Gastroesophageal sphincter (tissue), 4 donors: ENCODE measurements around the gene PDE4B. TPM values are rescaled to one million over a fixed set of nuclear protein-coding genes. Genes with fewer than 3 reads are reported as not detected.
A peak's percentile ranks its signal among the peaks of the same experiment; 100 is the strongest.

Experiments used
- ATAC-seq: fragments of 150-250 bp; one replicate; pipeline ENCODE4 v1.9.1; 2016; ENCODE audit warnings: mild to moderate bottlenecking, moderate library complexity
- H3K27ac ChIP-seq, 4 donors: fragments of 200-600 bp; sonication (generic) in 3 of 4; 1 replicate in 3 of 4; 2 replicates in 1 of 4; pipeline ENCODE4 v1.5.1; 2016 to 2019
- H3K27me3 ChIP-seq: fragments of 200-600 bp; sonication (generic); one replicate; pipeline ENCODE4 v1.5.1; 2019
- H3K36me3 ChIP-seq, 2 donors: fragments of 200-600 bp; sonication (generic); one replicate each; pipeline ENCODE4 v1.5.1; 2019; ENCODE audit warnings: control low read depth in 1 of 2
- H3K4me1 ChIP-seq, 3 donors: fragments of 200-600 bp; sonication (generic); 1 replicate in 2 of 3; 2 replicates in 1 of 3; pipeline ENCODE4 v1.5.1; 2016 to 2019; ENCODE audit warnings: control low read depth in 2 of 3
- H3K4me3 ChIP-seq, 2 donors: fragments of 200-600 bp; sonication (generic); one replicate each; pipeline ENCODE4 v1.5.1; 2019; ENCODE audit warnings: mild to moderate bottlenecking in 1 of 2, moderate library complexity in 1 of 2
- H3K9me3 ChIP-seq, 3 donors: fragments of 200-600 bp; sonication (generic); one replicate each; pipeline ENCODE4 v1.5.1; 2017 to 2019; ENCODE audit warnings: control low read depth in 2 of 3
- CTCF ChIP-seq, 4 experiments: fragments of 200-600 bp in 2 of 4; fragments of 450-650 bp in 2 of 4; sonication (generic) in 1 of 4; IDR thresholded peaks; one replicate each; pipeline ENCODE4 v1.5.1; 2017 to 2019; ENCODE audit warnings: antibody characterized with exemption in 4 of 4, mild to moderate bottlenecking in 2 of 4, moderate library complexity in 2 of 4
- EP300 ChIP-seq: sonication (generic); formaldehyde crosslinking; IDR thresholded peaks from one replicate; pipeline ENCODE4 v1.6.1; 2017; ENCODE audit warnings: antibody characterized with exemption, mild to moderate bottlenecking
- POLR2A ChIP-seq, 2 donors: fragments of 450-650 bp; IDR thresholded peaks; one replicate each; pipeline ENCODE4 v1.6.1; 2017; ENCODE audit warnings: antibody characterized with exemption in 2 of 2, mild to moderate bottlenecking in 2 of 2, moderate library complexity in 1 of 2
- POLR2AphosphoS5 ChIP-seq: sonication (generic); formaldehyde crosslinking; IDR thresholded peaks from one replicate; pipeline ENCODE4 v1.6.1; 2017; ENCODE audit warnings: antibody characterized with exemption
- WGBS, 2 donors: methylation state at CpG; one replicate each; pipeline ENCODE4 v1.1.5; 2018; ENCODE audit warnings: low coverage in 1 of 2; 5-methylcytosine and 5-hydroxymethylcytosine counted together
- total RNA-seq, 4 donors: library from RNA; depleted of rRNA; stranded (reverse); fragments of >200 nt; gene quantifications; one replicate each; pipeline ENCODE4 v1.1.0, GENCODE V29; 2016

Gene PDE4B
- total RNA-seq, 4 donors from 2014 or later, result 5.9 to 16.2 (median 8.8) TPM

- H3K9me3 ChIP-seq, result no peaks in the 10 kb centered on the region
- no peak for ATAC-seq
- H3K27me3 ChIP-seq, result no peaks in the 10 kb centered on the region
- H3K36me3 ChIP-seq, result no peaks in the 10 kb centered on the region
- TF ChIP-seq POLR2AphosphoS5, result no peak
- no peak for TF ChIP-seq CTCF (IDR thresholded peaks at IDR 0.05)
- TF ChIP-seq EP300, result no peak
- no peak for TF ChIP-seq POLR2A (IDR thresholded peaks at IDR 0.05)
- H3K27ac ChIP-seq, result no peak overlapping the region
- no peak overlapping the region for H3K4me3 ChIP-seq
- 41 to 73% methylated on average over 4 to 5 of the region's 5 CpGs for WGBS, 2 donors
- peaks cover 0 to 8% (median 0%) of the 10 kb centered on the region in 3 donors for H3K4me1 ChIP-seq
These were observed 383.5 kb downstream of the PDE4B start for GRCh38 chr1:66176012-66176715.

GRCh38 chr1:66176832-66177231, 384.1 kb downstream of the PDE4B start:
- no peaks in the 10 kb centered on the region for H3K36me3 ChIP-seq
- no peak for ATAC-seq
- no peaks in the 10 kb centered on the region for H3K9me3 ChIP-seq
- peaks cover 0 to 8% (median 0%) of the 10 kb centered on the region in 3 donors for H3K4me1 ChIP-seq
- WGBS, 2 donors, result 38 to 67% methylated on average over 1 of the region's 1 CpG
- TF ChIP-seq POLR2AphosphoS5, result no peak
- no peak for TF ChIP-seq CTCF (IDR thresholded peaks at IDR 0.05)
- TF ChIP-seq EP300, result no peak
- no peak for TF ChIP-seq POLR2A (IDR thresholded peaks at IDR 0.05)
- H3K4me3 ChIP-seq, result no peak overlapping the region
- no peaks in the 10 kb centered on the region for H3K27me3 ChIP-seq
- no peak overlapping the region for H3K27ac ChIP-seq

GRCh38 chr1:66177510-66177909, 384.8 kb downstream of the PDE4B start:
- Histone ChIP-seq H3K9me3 (no peaks in the 10 kb centered on the region), H3K27me3 (no peaks in the 10 kb centered on the region), H3K27ac (no peak overlapping the region), H3K4me1 (peaks cover 0 to 8% (median 0%) of the 10 kb centered on the region in 3 donors), H3K4me3 (no peak overlapping the region), H3K36me3 (no peaks in the 10 kb centered on the region)
- no peak for ATAC-seq
- 78 to 81% methylated on average over 2 of the region's 2 CpGs for whole genome bisulfite sequencing, 2 donors
- TF ChIP-seq POLR2A (IDR thresholded peaks at IDR 0.05), result no peak
- no peak for TF ChIP-seq POLR2AphosphoS5
- no peak for TF ChIP-seq CTCF (IDR thresholded peaks at IDR 0.05)
- TF ChIP-seq EP300, result no peak

- Histone ChIP-seq H3K4me1 (no peaks in the 10 kb centered on the region), H3K9me3 (no peaks in the 10 kb centered on the region), H3K4me3 (no peak overlapping the region), H3K27ac (no peak overlapping the region), H3K27me3 (no peaks in the 10 kb centered on the region), H3K36me3 (no peaks in the 10 kb centered on the region)
- TF ChIP-seq CTCF (IDR thresholded peaks at IDR 0.05) (no peak), POLR2A (IDR thresholded peaks at IDR 0.05) (no peak)
- 43 to 63% methylated on average over 4 of the region's 4 CpGs for WGBS, 2 donors
- ATAC-seq, result no peak
These were observed 389.3 kb downstream of the PDE4B start for GRCh38 chr1:66182026-66182425.

GRCh38 chr1:66182551-66183178, 390.0 kb downstream of the PDE4B start:
- no peaks in the 10 kb centered on the region for H3K9me3 ChIP-seq
- H3K4me1 ChIP-seq, result no peaks in the 10 kb centered on the region
- H3K4me3 ChIP-seq, result no peak overlapping the region
- H3K27ac ChIP-seq, result peak overlapping the region in 1 of 4 donors; percentile 53
- TF ChIP-seq EP300 (no peak), POLR2AphosphoS5 (no peak), CTCF (IDR thresholded peaks at IDR 0.05) (no peak), POLR2A (IDR thresholded peaks at IDR 0.05) (no peak)
- no peaks in the 10 kb centered on the region for H3K36me3 ChIP-seq
- peak; percentile 89 for ATAC-seq
- WGBS, 2 donors, result 36 to 62% methylated on average over 3 of the region's 3 CpGs
- no peaks in the 10 kb centered on the region for H3K27me3 ChIP-seq
